OCI-LY1 (cell line): Measurements from ENCODE around the gene PSMB5.

Experiments
- H2AFZ ChIP-seq: fragments of 200-600 bp; sonication (generic), shearing (Covaris generic); 2 replicates; pipeline ENCODE4 v1.6.0; 2014; ENCODE audit warnings: antibody characterized with exemption, mild to moderate bottlenecking, low read length
- H3F3A ChIP-seq: fragments of 200-600 bp; sonication (generic), shearing (Covaris generic); 2 replicates; pipeline ENCODE4 v1.6.0; 2014; ENCODE audit warnings: mild to moderate bottlenecking, antibody characterized with exemption, low read length, moderate library complexity; ENCODE audit not compliant: insufficient read depth
- H3K27ac ChIP-seq: fragments of 200-600 bp; sonication (generic); 2 replicates; pipeline ENCODE4 v1.5.1; 2014; ENCODE audit warnings: low read length, mixed run types, mild to moderate bottlenecking, low read depth; ENCODE audit not compliant: poor library complexity, severe bottlenecking
- H3K27me3 ChIP-seq: fragments of 200-600 bp; sonication (generic); 2 replicates; pipeline ENCODE4 v1.6.0; 2014; ENCODE audit warnings: antibody characterized with exemption, mild to moderate bottlenecking, low read length, moderate library complexity; ENCODE audit not compliant: insufficient read depth
- H3K36me3 ChIP-seq: fragments of 200-600 bp; sonication (generic); 2 replicates; pipeline ENCODE4 v1.6.1; 2014; ENCODE audit warnings: mild to moderate bottlenecking, antibody characterized with exemption, low read length, moderate library complexity, mixed read lengths; ENCODE audit not compliant: insufficient read depth
- H3K4me1 ChIP-seq: fragments of 200-600 bp; sonication (generic); 2 replicates; pipeline ENCODE4 v1.5.1; 2014; ENCODE audit warnings: mild to moderate bottlenecking, low read length, moderate library complexity; ENCODE audit not compliant: insufficient read depth, severe bottlenecking
- H3K4me2 ChIP-seq: fragments of 200-600 bp; sonication (generic), shearing (Covaris generic); 2 replicates; pipeline ENCODE4 v1.6.1; 2014; ENCODE audit warnings: low read length
- H3K4me3 ChIP-seq: fragments of 200-600 bp; sonication (generic); 2 replicates; pipeline ENCODE4 v1.5.1; 2014; ENCODE audit warnings: low read length, low read depth, mild to moderate bottlenecking, mixed read lengths; ENCODE audit not compliant: poor library complexity, severe bottlenecking
- H3K79me2 ChIP-seq: fragments of 200-600 bp; shearing (Covaris generic); 2 replicates; pipeline ENCODE4 v1.6.1; 2016; ENCODE audit warnings: mixed run types, low read length, mixed read lengths; ENCODE audit not compliant: insufficient read depth
- H3K9ac ChIP-seq: fragments of 200-600 bp; sonication (generic), shearing (Covaris generic); 2 replicates; pipeline ENCODE4 v1.6.1; 2014; ENCODE audit warnings: mild to moderate bottlenecking, low read length, mixed read lengths
- H3K9me2 ChIP-seq: fragments of 200-600 bp; sonication (generic), shearing (Covaris generic); 2 replicates; pipeline ENCODE4 v1.6.1; 2014; ENCODE audit warnings: low read depth, mild to moderate bottlenecking, low read length, mixed read lengths
- H3K9me3 ChIP-seq: fragments of 200-600 bp; shearing (Covaris generic); 2 replicates; pipeline ENCODE4 v1.6.1; 2014; ENCODE audit warnings: low read length, mixed read lengths
- H4K20me1 ChIP-seq: fragments of 200-600 bp; sonication (generic), shearing (Covaris generic); 2 replicates; pipeline ENCODE4 v1.6.0; 2016; ENCODE audit warnings: mild to moderate bottlenecking, low read length; ENCODE audit not compliant: insufficient read depth
- EZH2 ChIP-seq: fragments of 200-600 bp; sonication (generic), shearing (Covaris generic); IDR thresholded peaks from 2 replicates; pipeline ENCODE4 v1.8.0; 2017; ENCODE audit warnings: borderline replicate concordance, mixed run types, mild to moderate bottlenecking, antibody characterized with exemption, low read length, moderate library complexity, mixed read lengths
- TF ChIP-seq, protein P1 (sequence below): fragments of 200-600 bp; sonication (generic), shearing (Covaris generic); IDR thresholded peaks from 2 replicates; pipeline ENCODE4 v1.5.1; 2017; ENCODE audit warnings: mild to moderate bottlenecking, antibody characterized with exemption, low read length, moderate library complexity, mixed read lengths

PSMB5 gene

DNA sequence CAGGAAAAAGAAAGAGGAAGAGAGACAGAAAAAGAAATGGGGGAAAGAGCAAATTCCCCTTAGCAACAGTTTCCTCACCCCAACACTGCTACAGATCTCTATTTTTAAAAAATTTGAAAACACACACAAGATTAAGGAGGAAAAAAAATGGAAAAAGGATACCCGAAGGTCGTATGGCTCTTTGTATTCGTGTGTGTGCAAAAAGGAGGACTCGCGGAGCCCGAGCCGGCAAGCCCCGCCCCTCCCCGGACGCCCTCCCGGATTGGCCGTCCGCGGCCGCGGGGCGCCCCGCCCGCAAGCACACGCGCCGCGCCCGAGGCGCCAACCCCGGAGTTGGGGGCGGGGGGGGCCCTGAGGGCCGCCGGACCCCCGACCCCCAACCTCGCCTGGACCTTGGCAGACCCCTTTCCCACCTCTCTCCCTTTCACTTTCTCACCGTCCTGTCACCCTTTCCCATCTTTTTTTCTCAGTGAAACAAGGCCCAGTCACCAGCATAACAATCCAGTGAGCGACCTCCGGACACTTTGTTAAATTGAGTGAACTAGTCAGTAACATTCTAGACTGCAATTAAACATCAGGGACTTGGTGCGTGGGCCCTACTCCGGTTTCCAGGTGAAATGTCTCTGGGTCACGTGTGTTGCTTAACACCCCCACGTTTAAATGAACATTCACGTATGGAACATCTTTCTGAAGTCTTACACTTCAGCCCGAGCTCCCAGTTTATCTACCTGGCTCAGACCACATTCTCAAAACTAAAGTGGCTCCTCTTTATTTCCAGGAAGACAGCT is 24.6 kb downstream of the PSMB5 start, which contains the start of gene C14orf93:
C14orf93 (minus strand) TSS at position 205 of the 788 bp plus-strand sequence. CDS start 11,120 bp downstream, outside the sequence.
- Histone ChIP-seq H3K4me3 (peak within 1 kb of the TSS; percentile 62), H3K27me3 (no peaks in the 10 kb centered on the region), H3K4me2 (peak within 1 kb of the TSS; percentile 80), H3K79me2 (no peaks in the 10 kb centered on the region), H3K9me2 (no peaks in the 10 kb centered on the region), H3K9ac (peak within 1 kb of the TSS; percentile 73), H3K4me1 (peaks cover 46% of the 10 kb centered on the region), H3K27ac (peak within 1 kb of the TSS; percentile 88), H3K36me3 (no peaks in the 10 kb centered on the region), H2AFZ (peak within 1 kb of the TSS; percentile 68), H3K9me3 (no peaks in the 10 kb centered on the region), H3F3A (peaks cover 9% of the 10 kb centered on the region; the same call in 1 of the 2 replicates), H4K20me1 (no peaks in the 10 kb centered on the region)
- TF ChIP-seq, protein P1, sequence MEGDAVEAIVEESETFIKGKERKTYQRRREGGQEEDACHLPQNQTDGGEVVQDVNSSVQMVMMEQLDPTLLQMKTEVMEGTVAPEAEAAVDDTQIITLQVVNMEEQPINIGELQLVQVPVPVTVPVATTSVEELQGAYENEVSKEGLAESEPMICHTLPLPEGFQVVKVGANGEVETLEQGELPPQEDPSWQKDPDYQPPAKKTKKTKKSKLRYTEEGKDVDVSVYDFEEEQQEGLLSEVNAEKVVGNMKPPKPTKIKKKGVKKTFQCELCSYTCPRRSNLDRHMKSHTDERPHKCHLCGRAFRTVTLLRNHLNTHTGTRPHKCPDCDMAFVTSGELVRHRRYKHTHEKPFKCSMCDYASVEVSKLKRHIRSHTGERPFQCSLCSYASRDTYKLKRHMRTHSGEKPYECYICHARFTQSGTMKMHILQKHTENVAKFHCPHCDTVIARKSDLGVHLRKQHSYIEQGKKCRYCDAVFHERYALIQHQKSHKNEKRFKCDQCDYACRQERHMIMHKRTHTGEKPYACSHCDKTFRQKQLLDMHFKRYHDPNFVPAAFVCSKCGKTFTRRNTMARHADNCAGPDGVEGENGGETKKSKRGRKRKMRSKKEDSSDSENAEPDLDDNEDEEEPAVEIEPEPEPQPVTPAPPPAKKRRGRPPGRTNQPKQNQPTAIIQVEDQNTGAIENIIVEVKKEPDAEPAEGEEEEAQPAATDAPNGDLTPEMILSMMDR, result no peak
- TF ChIP-seq EZH2, result no peak

DNA sequence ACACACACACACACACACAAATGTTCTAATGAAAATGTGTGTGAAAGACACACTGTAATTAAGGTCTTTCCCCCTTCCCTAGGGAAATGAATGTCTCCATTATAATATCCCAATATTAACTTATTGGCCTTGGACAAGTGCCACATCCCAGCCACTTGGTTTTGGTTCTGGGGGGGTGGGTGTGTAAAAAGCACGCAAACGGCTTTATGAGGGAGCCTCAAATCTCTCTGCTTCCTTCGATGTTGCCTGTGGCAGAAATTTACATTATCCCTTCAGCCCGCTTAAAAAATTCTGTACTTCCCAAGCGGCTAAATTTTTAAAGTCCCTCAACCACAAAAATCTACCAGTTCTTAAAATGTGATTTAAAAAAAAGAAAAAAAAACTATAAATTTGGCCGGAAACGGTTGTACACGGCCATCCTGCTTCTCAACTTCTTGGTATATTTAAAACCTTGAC is 25.2 kb downstream of the PSMB5 start:
- peak overlapping the region; percentile 73 for H3K9ac ChIP-seq

DNA sequence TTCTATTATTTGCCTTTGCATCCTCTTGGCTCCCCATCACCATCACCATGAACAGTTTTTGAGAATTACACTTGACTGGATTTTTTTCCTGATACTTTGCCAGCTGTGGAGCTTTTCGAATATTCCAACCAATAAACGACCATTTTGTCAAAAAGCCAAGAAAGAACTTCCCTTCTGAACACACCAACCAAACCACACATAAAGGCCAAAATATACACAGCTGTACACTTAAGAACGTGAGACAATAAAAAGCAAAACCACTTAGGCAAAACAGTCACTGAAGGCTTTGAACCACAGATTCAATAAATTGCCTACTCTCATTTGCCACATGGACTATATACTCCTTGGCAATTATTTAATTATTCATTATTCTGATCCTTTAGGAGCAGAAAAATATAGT is 25.9 kb downstream of the PSMB5 start:
- peak overlapping the region; percentile 80 for H3K4me2 ChIP-seq

More for the DNA sequence above, 25.2 kb downstream of the PSMB5 start:
- peaks cover 9% of the 10 kb centered on the region; the same call in 1 of the 2 replicates for H3F3A ChIP-seq
- no peaks in the 10 kb centered on the region for H3K79me2 ChIP-seq
- H4K20me1 ChIP-seq, result no peaks in the 10 kb centered on the region
- H3K36me3 ChIP-seq, result no peaks in the 10 kb centered on the region
- H3K4me2 ChIP-seq, result peak overlapping the region; percentile 80
- H3K27ac ChIP-seq, result peak overlapping the region; percentile 88
- H3K4me1 ChIP-seq, result peaks cover 46% of the 10 kb centered on the region
- TF ChIP-seq, protein P1, result no peak
- no peak for TF ChIP-seq EZH2
- H3K27me3 ChIP-seq, result no peaks in the 10 kb centered on the region
- H3K9me3 ChIP-seq, result no peaks in the 10 kb centered on the region
- no peaks in the 10 kb centered on the region for H3K9me2 ChIP-seq
- H2AFZ ChIP-seq, result no peak overlapping the region
- peak overlapping the region; percentile 62 for H3K4me3 ChIP-seq

More for the DNA sequence above, 25.9 kb downstream of the PSMB5 start:
- Histone ChIP-seq H3K9me2 (no peaks in the 10 kb centered on the region), H3K4me3 (peak overlapping the region; percentile 62), H3F3A (peaks cover 9% of the 10 kb centered on the region; the same call in 1 of the 2 replicates), H3K27ac (peak overlapping the region; percentile 88), H3K36me3 (no peaks in the 10 kb centered on the region), H3K9ac (peak overlapping the region; percentile 73), H2AFZ (no peak overlapping the region), H3K79me2 (no peaks in the 10 kb centered on the region), H3K4me1 (peaks cover 46% of the 10 kb centered on the region), H4K20me1 (no peaks in the 10 kb centered on the region), H3K9me3 (no peaks in the 10 kb centered on the region), H3K27me3 (no peaks in the 10 kb centered on the region)
- TF ChIP-seq, protein P1, result no peak
- no peak for TF ChIP-seq EZH2
